ENCODE results near the gene CCER1.

The CCER1 gene

DNA sequence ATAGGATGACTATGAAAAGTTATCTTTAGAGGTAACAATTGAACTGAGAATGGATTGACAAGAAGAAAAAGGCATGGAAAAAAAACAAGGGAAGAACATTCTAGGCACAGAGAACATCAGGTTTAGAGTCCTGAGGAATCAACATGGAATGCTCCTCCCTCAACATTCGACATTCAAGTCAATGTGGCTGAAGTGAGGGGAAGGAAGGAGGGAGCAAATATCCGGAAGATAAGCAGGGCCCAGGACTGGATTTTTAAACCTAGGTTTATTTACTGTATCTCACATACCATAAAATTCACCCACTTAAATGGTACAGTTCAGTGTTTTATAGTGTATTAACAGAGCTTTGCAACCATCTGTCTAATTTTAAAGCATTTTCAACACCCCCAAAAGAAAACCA is 9.6 kb upstream of the CCER1 start:
- no peak for DNase-seq

DNA sequence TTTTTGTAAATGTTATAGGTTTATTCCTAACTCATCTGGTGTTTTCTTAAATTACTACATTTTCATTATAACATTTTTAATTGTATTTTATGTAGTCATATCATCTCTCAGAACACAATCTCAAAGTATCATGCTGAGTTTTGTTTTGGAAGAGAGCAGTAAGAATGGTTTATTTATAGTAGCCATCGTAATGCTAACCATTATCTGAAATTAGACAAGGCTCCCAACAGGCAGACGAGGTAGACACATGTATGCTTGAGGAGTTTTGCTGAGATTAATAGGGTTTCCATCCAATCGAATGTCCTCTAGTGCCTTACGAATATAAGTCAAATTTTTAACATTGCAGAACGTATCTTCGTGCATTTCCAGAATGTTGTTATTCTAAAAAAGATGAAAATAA is 9.0 kb upstream of the CCER1 start:
- no peak for DNase-seq

DNA sequence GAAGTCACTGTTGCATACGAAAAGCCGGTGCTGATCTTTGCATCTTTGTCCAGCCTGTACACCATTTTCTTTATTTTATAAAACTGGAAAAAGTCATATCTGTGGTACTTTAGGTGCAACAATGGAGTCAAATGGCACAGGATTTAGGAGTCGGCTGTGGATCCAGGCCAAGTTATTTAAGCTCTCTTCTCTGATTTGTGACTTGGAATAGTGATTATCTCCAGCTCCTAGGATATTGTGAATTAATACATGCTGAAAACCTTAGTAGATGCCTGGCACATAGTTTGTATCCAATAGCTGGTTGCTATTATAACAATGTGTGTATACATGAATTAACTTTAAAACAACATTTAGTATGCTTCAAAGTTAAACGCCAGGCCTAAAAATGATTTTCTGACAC is 6.2 kb upstream of the CCER1 start:
- no peak for DNase-seq

DNA sequence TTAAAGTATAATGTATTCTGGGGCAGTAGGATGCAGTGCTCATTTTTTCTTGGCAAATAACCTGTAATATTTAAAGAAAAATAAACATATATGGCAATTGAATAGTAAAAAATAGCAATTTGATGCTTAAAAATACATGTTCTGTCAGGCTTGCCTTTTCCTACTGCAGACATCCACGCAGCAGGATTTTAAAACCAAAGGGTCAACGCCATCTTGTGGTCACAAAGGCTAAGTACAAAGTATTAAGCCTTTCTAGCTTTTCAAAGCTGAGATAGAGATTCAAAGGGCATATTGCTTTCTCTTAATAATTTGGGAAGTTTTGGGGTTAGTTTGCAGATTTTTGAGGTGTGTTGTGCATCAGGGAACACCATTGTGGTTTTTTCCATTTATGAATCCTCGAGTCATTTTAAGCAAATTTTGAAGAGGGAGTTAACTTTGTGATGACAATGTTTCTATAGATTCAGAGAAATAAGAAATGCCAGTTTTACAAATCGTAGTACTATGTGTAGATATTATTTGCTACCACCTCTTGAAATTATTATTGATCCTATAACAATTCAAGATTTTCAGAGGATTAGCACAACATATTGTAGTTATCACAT is 4.7 kb upstream of the CCER1 start:
- no peak for DNase-seq

DNA sequence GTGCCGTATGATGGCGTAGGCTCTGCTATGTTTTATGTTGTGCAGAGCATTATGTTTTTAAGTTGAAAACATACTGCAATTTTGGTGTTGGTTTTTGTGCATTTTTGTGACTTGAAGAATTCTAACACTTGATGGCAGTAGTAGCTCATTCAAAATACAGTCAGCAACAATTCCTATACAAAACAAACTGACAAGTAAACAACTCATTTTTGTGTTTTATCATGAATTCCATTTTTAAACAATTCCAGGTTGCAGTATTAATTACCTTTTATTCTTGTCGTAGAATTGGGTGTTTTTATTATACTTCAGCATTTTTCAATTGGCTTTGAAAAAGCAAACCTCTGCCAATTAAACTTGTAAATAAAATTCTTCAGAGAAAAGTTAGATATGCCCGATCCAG is 4.1 kb upstream of the CCER1 start:
- DNase-seq, result no peak

DNA sequence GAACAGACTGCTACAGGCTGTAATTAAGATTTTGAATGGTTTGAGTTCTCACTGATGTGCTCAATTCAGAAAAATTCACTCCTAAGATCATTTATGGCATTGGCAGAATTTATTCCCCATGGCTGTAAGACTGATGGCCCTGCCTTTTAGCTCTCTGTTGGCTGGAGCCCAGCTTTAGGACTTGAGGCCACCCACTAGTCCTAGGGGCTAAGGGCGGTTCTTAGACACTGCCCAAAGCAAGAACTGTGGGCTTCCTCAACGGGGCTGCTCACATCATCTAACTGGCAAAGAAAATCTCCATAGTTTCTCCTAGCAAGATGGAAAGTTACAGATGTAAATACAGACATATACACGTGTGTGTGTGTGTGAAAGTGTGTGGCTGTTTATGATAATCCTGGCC is 3.4 kb upstream of the CCER1 start:
- no peak for DNase-seq

DNA sequence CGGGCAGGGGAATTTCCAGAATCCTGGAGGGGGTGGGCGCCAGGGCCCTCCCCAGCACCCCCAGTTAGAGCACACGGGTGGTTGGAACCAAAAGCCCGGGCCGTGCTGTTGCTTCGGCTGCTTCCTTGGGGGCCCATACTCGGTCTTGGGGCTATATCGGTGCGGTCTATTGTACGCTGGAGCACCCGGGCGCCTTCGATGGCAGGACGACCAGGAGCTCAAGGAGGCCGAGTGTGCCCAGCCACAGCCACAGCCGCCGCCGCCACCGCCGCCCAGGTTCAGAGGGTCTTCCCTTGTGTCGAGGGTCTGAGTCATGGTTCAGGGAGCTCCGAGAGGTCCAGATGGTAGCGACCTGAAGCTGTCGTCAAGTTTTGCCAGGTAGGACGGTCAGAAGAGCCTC is 548 bp downstream of the CCER1 start:
- no peak for DNase-seq

DNA sequence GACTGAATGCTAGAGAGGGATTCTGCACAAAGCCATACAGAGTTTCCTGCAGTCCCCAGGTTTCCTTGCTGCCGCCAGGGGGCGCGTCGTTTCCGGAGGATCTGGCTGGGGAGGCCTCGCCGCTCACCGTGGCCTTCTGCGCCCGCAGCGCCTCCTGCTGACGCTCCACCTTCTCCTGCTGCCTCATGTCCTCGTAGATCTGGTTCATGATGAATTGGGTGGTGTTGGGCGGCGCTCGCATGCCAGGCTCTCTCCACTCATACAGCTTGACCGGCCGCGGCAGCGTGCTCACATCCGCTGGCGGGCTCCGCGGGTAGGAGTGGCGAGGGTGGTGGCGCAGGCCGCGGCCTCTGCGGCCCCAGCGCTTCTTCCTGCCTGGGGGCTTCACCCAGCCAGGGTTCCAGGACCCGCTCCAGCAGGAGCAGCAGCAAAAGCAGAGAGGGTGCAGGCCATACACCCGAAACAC is 987 bp downstream of the CCER1 start:
- no peak for DNase-seq

DNA sequence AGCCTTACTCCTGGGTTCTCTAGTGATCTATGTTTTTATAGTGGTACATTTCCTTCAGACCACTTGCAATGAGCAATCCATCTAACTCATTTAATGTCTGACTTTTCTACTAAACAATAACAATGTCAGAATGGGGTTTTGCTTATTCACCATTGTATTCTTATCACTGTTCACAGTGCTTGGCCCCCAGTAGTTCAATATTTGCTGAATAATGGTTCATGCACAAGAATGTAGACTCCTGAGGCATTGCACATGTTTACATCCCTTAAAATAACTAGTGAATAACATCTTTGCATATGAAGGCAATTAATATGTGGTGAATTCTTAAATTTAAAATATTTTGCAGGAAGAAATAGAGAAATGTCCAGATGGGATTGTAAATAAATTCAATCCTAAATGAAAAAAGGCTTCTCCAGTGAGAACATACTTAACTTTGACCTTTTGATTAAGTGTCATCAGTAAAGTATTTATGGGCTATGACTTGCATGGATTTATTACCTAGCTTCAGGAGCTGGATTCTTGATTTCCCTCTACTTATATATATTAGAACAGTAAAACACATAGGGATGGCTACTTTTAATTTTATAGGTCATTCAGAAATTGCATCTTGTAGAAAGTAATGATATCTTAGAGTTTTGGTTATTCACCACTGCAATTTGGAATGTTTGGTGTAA is 3.4 kb downstream of the CCER1 start:
- no peak for DNase-seq

DNA sequence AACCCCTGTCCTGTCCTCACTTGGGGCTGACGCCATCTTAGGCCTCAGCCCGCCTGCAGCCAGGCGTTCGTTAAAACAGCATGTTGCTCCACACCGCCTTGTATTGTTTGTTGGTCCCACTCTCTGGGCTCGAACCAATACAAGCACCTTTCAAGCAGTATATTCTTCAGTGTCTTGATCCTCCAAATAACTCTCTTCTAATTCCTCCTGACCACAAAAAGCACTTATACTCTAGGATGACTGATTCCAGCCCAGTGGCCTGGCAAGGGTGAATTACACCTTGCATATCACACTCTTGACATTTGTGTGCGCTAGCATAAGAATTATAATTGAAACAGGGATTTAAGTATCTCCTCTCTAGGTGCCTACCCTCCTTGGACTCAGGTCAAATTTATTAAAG is 7.1 kb downstream of the CCER1 start:
- no peak for DNase-seq

DNA sequence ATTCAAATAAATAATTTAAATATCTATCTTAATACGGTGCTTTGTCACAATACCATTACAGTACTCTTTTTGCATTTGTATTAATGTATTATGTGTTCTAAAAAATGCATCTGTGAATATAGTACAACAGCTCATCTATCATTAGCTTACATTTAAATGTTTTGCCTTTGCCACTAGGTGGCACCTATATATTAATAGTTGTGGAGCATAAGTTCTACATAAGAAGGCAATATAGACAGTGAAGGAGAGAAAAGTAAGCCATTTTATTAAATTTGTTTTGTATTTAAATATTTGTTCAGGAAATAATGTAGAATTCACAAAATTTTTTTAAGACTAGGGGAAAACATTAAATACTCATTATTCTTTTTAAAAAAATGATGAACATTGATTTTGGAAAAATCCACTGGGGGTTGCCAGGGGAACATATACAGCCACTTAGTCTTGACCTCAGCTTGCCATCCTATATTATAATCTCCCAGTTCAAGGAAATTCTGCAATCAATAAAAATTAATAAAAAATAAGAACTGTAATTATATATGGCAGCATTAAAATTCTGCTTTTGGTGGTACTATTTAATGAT is 9.8 kb downstream of the CCER1 start:
- DNase-seq, result no peak

DNA sequence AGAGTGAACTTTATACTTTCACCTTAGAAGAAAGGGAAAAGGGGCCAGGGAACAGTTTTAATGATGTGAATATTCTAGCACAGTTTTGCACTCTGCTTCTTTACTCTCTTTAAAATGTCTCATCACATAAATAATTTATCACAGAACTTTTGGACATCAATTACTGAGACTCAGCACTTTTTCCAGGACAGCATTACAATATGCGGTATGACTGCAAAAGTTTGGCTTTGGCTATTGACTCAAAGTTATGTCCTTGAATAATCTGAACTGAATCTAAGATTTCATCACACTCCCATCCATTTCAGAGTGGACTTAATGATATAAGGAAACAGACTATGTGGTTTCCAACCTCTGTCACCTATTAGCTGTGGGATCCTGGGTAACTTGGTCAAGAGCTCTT is 11.7 kb downstream of the CCER1 start:
- DNase-seq, result no peak

DNA sequence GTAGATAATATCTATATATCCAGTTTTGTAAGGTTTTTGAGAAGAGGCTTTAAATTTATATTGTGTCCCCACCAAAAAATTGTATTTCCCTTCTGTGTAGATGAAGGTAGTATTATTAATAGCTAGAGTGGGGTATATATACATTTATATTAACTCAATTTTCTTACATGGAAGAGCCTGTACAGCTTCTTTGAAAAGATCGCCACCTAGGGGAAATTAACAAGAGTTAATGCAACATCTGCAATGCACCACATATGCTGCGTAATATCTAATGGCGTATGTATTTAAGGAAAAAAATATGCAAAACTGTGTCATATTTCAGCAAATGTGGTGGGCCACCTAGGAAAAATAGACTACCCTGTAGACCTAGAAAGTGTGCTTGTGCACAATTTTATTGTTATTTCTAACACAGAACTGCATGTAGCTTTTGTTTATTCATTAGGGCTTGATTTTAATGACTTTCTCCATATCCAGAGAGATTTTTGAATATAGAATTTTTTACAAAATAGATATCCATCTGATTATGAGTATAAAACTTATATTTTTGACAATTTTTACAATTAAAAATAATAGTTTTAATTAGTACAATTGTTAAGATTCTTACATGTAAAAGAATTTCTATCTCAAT is 14.0 kb downstream of the CCER1 start:
- DNase-seq, result no peak

DNA sequence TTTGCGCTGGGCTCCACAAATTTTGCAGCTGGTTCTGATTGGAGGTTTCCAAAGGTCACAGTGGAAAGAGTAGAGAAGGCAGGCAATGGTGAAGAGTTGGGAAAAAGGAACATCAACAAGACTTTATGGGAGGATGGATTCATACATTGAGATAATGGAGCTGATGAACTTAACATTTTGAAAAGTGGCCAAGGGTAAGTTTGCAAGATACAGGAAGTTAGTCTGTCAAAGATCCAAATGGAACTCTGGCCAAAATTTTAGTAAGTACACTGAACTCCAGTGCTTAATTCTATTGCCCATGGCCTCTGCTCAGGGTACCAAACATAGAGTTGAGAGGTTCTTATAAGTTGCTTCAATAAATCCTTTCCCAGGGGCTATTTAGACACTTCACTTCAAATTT is 15.6 kb downstream of the CCER1 start:
- DNase-seq, result no peak

DNA sequence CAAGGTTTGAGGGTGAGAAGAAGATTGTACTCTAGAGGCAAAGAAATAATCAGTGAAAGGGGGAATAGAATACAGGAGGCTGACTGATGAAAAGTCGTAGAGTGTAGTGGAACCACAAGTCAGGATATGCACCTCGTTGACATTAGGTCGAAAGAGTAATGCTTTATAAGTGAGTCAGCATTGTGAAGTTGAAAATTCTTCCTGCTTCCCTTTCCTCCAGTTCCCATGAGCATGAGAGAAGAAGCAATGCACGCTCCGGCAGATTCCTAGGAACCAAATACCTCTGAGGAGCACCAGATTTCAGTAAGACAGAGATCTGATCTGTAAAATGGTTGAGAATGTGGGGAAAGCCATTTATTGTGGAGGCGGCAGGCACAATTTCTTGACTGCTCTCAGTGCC is 16.5 kb downstream of the CCER1 start:
- no peak for DNase-seq

DNA sequence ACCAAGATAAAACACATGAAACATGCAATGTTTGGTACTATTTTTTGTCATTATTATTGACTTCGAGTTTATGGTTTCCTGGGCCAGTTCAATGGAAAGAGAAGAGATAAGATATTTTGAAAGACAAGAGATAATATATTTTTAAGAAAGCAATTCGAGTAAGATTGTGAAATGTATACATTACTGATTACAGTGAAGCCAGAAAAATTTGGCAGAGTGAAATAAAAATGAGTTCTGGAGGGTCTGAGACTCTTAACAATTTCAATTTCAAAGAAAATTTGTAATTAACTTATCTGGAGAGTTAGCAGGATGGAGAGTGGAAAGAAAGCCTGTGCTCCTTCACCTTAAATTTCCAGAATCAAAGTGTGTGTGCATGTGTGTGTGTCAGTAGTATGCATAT is 17.3 kb downstream of the CCER1 start:
- DNase-seq, result no peak

DNA sequence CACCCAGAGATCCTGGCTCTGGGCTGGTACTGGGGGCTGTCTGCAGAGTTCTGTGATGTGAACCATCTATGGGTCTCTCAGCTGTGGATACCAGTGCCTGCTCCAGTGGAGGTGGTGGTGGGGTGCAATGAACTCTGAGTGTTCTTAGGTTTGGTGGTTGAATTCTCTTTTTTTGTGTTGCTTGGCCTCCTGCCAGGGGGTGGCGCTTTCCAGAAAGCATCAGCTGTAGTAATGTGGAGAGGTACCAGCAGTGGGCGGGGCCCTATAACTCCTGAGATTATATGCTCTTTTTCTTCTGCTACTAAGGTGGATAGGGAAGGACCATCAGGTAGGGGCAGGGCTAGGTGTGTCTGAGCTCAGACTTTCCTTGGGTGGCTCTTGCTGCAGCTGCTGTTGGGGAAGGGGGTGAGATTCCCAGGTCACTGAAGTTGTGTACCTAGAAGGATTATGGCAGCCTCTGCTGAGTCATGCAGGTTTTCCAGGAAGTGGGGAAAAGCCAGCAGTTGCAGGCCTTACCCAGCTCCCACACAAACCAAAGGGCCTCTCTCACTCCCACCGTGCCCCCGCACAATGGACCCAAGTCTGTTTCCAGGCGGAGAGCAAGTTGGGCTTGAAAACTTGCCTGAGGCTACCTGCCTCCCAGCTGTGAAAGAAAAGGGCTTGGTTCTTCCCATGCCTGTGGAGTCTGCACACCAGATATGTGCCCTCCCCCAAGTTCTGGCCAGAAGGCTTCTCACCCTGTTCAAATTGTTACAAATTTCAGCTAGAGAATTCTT is 18.6 kb downstream of the CCER1 start:
- DNase-seq, result no peak

DNA sequence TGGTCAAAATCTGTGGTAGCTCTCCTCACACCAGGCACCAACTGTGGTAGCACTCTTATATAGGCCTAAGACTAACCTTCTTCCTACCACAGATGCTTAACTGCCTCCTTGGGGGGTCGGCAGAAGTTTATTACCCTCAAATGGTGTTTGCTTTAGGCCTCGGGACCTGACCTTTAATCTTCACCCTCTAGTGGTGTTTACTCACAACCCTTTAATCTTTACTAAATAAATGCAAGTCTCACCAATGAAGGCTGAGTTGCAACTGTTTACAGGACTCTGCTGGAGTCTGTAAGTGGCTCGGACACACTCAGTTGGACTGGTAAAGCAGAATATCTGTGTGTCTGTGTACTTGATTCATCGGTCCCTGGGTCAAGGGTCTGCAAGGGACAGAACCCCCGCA is 29.4 kb downstream of the CCER1 start:
- no peak for DNase-seq

DNA sequence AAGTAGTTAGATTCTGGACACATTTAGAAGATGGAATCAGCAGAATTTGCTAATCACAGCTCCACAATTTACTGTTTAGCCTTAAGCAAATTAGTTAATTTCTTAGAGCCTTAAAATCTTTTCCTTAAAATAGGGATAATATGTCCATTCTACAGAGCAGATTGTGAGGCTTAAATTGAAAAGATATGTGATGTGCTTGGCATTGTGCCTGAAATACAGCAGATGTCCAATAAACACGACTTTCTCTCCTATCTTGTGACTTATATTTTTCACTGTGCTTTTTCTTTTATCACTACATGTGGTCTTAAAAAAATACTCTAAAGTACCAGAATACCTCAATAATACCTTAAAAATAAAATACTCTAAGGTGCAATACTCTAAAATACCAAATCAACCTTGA is 30.6 kb downstream of the CCER1 start:
- no peak for DNase-seq

DNA sequence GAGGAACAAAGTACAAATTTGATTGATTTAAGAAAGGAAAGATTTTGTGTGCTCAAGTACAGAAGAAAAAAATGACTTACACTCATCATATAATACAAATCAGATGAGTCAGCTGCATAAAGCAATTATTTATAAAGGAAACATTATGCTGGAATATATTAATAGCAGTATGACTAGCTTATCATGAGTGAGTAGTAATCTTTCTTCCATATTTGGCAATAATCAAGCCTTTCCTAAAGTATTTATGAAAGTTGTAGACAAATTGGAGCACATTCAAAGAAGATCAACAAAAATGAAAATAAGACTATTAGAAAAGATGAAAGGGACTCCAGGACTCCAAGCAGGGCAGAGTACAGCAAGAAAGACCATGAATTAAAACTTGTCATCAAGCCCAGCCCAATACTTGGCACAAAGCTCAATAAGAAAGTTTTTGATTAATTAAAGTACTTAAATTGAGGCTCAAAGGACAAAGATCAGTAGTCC is 32.8 kb downstream of the CCER1 start:
- DNase-seq, result no peak

DNA sequence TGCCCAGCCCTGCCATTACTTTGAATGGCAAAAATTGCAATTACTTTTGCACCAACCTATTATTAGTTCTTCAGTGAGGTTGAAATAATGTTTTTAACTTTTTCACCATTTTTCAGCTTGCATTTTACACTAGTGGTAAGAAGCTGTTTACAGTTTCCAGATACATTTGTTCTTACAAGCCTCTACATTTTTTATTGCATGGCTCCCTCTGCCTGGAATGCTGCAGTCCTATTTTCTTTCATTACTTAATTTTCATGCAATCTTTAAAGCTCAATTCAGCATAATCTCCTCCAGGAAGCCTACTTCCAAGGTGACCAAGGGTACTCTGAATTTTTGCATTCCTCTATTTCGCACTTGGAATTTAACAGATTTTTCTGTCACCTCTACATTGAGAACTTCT is 33.4 kb downstream of the CCER1 start:
- no peak for DNase-seq

DNA sequence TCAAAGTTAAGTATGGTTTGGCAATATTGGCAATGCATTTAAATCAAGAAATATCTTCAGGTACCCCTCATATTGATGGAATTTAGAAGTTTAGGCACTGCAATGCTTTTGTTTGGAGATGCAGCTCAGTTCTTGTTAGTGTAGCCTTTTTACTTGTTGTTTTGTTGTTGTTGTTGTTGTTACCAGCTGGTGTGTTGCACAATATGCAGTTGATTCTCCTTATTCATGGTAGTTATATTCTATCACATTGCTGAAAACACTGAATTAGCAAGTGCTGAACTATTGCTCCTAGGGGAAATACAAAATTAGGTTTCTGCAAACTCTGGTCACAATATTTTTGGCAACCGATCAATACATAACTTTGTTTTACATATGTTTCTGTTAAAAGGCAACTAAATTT is 34.8 kb downstream of the CCER1 start:
- no peak for DNase-seq

DNA sequence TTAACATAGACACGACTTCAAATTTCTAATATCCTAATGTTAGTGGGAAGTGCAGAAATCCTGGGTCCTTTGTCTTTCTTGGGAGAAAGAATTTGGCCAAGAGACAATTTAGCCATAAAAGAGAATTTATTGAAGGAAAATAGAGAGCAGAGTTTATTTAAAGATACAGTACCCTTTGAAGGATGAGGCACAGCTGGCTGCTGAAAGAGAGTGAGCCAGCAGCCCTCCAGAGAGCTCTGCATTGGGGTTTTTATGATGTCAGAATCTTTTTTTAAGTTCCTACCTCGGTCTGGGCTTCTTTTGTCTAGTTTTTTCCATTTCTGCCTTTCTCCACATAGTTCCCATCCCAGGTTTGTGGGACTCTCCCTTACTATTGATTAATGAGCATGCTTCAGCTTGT is 37.5 kb downstream of the CCER1 start:
- DNase-seq, result no peak
